ENCODE data around the gene MCAM.

Gene MCAM

GRCh38 chr11:119263352-119263940, 53.5 kb downstream of the MCAM start:
- DNase-seq, result no peak
- in situ Hi-C loops (cut with HindIII; ENCODE audit: low pct_ligation_motif_present, low sequenced_read_pairs), result no loop called here
- H3K4me3 ChIP-seq (ENCODE audit: low read depth, low read length), result no peak overlapping the region
- TF ChIP-seq, protein P1, sequence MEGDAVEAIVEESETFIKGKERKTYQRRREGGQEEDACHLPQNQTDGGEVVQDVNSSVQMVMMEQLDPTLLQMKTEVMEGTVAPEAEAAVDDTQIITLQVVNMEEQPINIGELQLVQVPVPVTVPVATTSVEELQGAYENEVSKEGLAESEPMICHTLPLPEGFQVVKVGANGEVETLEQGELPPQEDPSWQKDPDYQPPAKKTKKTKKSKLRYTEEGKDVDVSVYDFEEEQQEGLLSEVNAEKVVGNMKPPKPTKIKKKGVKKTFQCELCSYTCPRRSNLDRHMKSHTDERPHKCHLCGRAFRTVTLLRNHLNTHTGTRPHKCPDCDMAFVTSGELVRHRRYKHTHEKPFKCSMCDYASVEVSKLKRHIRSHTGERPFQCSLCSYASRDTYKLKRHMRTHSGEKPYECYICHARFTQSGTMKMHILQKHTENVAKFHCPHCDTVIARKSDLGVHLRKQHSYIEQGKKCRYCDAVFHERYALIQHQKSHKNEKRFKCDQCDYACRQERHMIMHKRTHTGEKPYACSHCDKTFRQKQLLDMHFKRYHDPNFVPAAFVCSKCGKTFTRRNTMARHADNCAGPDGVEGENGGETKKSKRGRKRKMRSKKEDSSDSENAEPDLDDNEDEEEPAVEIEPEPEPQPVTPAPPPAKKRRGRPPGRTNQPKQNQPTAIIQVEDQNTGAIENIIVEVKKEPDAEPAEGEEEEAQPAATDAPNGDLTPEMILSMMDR (IDR thresholded peaks at IDR 0.05; ENCODE audit: low read depth, low read length, missing control alignments), result no peak
- H3K27ac ChIP-seq, result no peak overlapping the region
- H3K27me3 ChIP-seq (replicated peaks), result no peaks in the 10 kb centered on the region
- H3K36me3 ChIP-seq (replicated peaks), result no peaks in the 10 kb centered on the region

DNA sequence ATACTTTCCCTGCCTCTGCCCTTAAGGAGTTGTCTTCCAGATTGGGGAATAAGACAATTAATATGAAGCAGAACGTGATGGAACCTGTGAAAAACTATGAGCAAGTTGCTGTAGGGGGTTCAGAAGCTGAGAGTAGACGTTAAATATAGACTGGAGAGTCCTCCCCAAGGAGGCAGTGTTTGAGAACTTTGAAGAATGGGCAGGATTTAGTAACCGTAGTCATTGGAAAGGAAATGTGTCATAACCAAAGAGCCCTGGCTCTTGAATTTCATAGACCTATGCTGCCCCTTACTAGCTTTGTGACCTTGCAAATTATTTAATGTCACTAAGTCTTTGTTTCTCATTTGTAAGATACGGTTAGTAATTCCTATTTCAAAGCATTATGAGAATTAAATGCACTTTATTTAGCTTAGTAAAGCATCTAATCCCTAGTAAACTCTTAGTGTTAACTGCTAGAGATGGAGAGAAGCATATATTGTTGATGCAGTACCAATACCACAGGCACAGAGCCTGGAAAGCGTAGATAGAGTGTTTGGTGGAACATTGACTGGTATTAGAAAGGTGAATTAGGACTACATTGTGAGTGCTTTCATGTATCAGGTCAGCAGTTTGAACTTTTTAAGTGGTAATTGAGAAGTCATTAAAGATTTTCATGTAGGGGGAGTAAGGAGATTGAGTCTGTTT, 54.1 kb downstream of the MCAM start:
- in situ Hi-C loops (cut with HindIII; ENCODE audit: low pct_ligation_motif_present, low sequenced_read_pairs), result no loop called here
- Histone ChIP-seq H3K36me3 (replicated peaks) (no peaks in the 10 kb centered on the region), H3K27ac (no peak overlapping the region), H3K27me3 (replicated peaks) (no peaks in the 10 kb centered on the region), H3K4me3 (ENCODE audit: low read depth, low read length) (no peak overlapping the region)
- DNase-seq, result peak; percentile 30
- TF ChIP-seq, protein P1 (IDR thresholded peaks at IDR 0.05; ENCODE audit: low read depth, low read length, missing control alignments), result peak; percentile 48

DNA sequence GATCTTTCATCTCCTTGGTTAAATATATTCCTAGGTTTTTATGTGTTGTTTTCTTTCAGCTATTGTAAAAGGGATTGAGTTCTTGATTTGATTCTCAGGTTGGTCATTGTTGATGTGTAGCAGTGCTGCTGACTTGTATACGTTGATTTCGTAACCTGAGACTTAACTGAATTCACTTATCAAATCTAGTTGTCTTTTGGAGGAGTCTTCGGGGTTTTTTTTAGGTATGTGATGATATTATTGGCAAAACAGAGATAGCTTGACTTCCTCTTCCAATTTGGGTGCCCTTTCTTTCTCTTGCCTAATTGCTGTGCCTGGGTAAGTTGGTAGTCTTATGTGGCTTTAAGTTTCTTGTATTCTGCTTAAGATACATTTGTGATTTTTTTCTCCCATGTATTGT, 57.9 kb downstream of the MCAM start:
- DNase-seq, result no peak
- in situ Hi-C loops (cut with HindIII; ENCODE audit: low pct_ligation_motif_present, low sequenced_read_pairs), result no loop called here
- Histone ChIP-seq H3K27me3 (replicated peaks) (no peaks in the 10 kb centered on the region), H3K27ac (no peak overlapping the region), H3K36me3 (replicated peaks) (no peaks in the 10 kb centered on the region), H3K4me3 (ENCODE audit: low read depth, low read length) (no peak overlapping the region)
- TF ChIP-seq, protein P1 (IDR thresholded peaks at IDR 0.05; ENCODE audit: low read depth, low read length, missing control alignments), result no peak
